KOPT-K1 (cell line): ENCODE data around the gene P3H4.

Source experiments
- H3K27ac ChIP-seq: fragments of 200-600 bp; sonication (generic); 2 replicates; pipeline ENCODE4 v1.5.1; 2016; ENCODE audit warnings: antibody characterized with exemption, mild to moderate bottlenecking, low read depth, low read length; ENCODE audit not compliant: poor library complexity, severe bottlenecking
- H3K36me3 ChIP-seq: fragments of 200-600 bp; sonication (generic); 2 replicates; pipeline ENCODE4 v1.5.1; 2017; ENCODE audit warnings: antibody characterized with exemption, mild to moderate bottlenecking, low read length, moderate library complexity; ENCODE audit not compliant: insufficient read depth
- H3K9me3 ChIP-seq: fragments of 200-600 bp; sonication (generic); 2 replicates; pipeline ENCODE4 v1.5.1; 2017; ENCODE audit warnings: antibody characterized with exemption, low read length, mild to moderate bottlenecking; ENCODE audit not compliant: insufficient read depth, poor library complexity, severe bottlenecking

The P3H4 gene

GRCh38 chr17:41825175-41825845, 13.6 kb upstream of the P3H4 start:
- no peak overlapping the region for H3K27ac ChIP-seq
- no peaks in the 10 kb centered on the region for H3K9me3 ChIP-seq
- peaks cover 47% of the 10 kb centered on the region for H3K36me3 ChIP-seq

- H3K27ac ChIP-seq: no peak overlapping the region
These were observed 12.3 kb upstream of the P3H4 start for GRCh38 chr17:41824086-41824485.

GRCh38 chr17:41823580-41823979, 11.8 kb upstream of the P3H4 start:
- Histone ChIP-seq H3K36me3 (peaks cover 31% of the 10 kb centered on the region; the same call in 1 of the 2 replicates), H3K27ac (no peak overlapping the region), H3K9me3 (no peaks in the 10 kb centered on the region)

More at GRCh38 chr17:41824086-41824485, 12.3 kb upstream of the P3H4 start:
- Histone ChIP-seq H3K9me3 (no peaks in the 10 kb centered on the region), H3K36me3 (peaks cover 36% of the 10 kb centered on the region; the same call in 1 of the 2 replicates)

- Histone ChIP-seq H3K27ac (no peak overlapping the region), H3K36me3 (peaks cover 27% of the 10 kb centered on the region; the same call in 1 of the 2 replicates)
These were observed 11.4 kb upstream of the P3H4 start for GRCh38 chr17:41823141-41823524.

GRCh38 chr17:41822216-41823140, 10.7 kb upstream of the P3H4 start:
- Histone ChIP-seq H3K9me3 (no peaks in the 10 kb centered on the region), H3K36me3 (peaks cover 20% of the 10 kb centered on the region; the same call in 1 of the 2 replicates), H3K27ac (no peak overlapping the region)

More at GRCh38 chr17:41823141-41823524, 11.4 kb upstream of the P3H4 start:
- H3K9me3 ChIP-seq: no peaks in the 10 kb centered on the region

- Histone ChIP-seq H3K36me3 (peaks cover 17% of the 10 kb centered on the region; the same call in 1 of the 2 replicates), H3K27ac (no peak overlapping the region)
These were observed 10.0 kb upstream of the P3H4 start for GRCh38 chr17:41821776-41822175.

GRCh38 chr17:41818024-41818423, 6.3 kb upstream of the P3H4 start:
- H3K27ac ChIP-seq: no peak overlapping the region

More at GRCh38 chr17:41821776-41822175, 10.0 kb upstream of the P3H4 start:
- H3K9me3 ChIP-seq: no peaks in the 10 kb centered on the region

GRCh38 chr17:41816637-41817320, 5.0 kb upstream of the P3H4 start:
- H3K27ac ChIP-seq: no peak overlapping the region
- H3K36me3 ChIP-seq: no peaks in the 10 kb centered on the region
- H3K9me3 ChIP-seq: no peaks in the 10 kb centered on the region

More at GRCh38 chr17:41818024-41818423, 6.3 kb upstream of the P3H4 start:
- no peaks in the 10 kb centered on the region for H3K36me3 ChIP-seq
- no peaks in the 10 kb centered on the region for H3K9me3 ChIP-seq

GRCh38 chr17:41814195-41814594, 2.4 kb upstream of the P3H4 start:
- Histone ChIP-seq H3K27ac (no peak overlapping the region), H3K36me3 (no peaks in the 10 kb centered on the region), H3K9me3 (no peaks in the 10 kb centered on the region)

GRCh38 chr17:41813699-41814124, 2.0 kb upstream of the P3H4 start:
- no peak overlapping the region for H3K27ac ChIP-seq

GRCh38 chr17:41813152-41813680, 1.5 kb upstream of the P3H4 start:
- H3K9me3 ChIP-seq: no peaks in the 10 kb centered on the region
- no peak overlapping the region for H3K27ac ChIP-seq
- H3K36me3 ChIP-seq: no peaks in the 10 kb centered on the region

More at GRCh38 chr17:41813699-41814124, 2.0 kb upstream of the P3H4 start:
- H3K36me3 ChIP-seq: no peaks in the 10 kb centered on the region
- H3K9me3 ChIP-seq: no peaks in the 10 kb centered on the region

- Histone ChIP-seq H3K27ac (peak within 1 kb of the TSS; percentile 45), H3K9me3 (no peaks in the 10 kb centered on the region), H3K36me3 (no peaks in the 10 kb centered on the region)
These were observed 817 bp upstream of the P3H4 start, which contains the start of gene FKBP10 for GRCh38 chr17:41812381-41813151. TSS of gene FKBP10 (plus strand) at chr17:41813004. CDS start at chr17:41813035, 31 bp downstream.

- no peaks in the 10 kb centered on the region for H3K9me3 ChIP-seq
- H3K36me3 ChIP-seq: no peaks in the 10 kb centered on the region
- H3K27ac ChIP-seq: peak overlapping the region; percentile 45
These were observed 845 bp downstream of the P3H4 start for GRCh38 chr17:41810659-41811548.
